ENCODE results near the gene MINPP1. TPM values are rescaled to one million over a fixed set of nuclear protein-coding genes. Genes with fewer than 3 reads are reported as not detected.

Gene MINPP1
- total and polyA plus RNA-seq, 4 experiments from 2014 or later: 8.2 to 11.0 (median 10.1) TPM

DNA sequence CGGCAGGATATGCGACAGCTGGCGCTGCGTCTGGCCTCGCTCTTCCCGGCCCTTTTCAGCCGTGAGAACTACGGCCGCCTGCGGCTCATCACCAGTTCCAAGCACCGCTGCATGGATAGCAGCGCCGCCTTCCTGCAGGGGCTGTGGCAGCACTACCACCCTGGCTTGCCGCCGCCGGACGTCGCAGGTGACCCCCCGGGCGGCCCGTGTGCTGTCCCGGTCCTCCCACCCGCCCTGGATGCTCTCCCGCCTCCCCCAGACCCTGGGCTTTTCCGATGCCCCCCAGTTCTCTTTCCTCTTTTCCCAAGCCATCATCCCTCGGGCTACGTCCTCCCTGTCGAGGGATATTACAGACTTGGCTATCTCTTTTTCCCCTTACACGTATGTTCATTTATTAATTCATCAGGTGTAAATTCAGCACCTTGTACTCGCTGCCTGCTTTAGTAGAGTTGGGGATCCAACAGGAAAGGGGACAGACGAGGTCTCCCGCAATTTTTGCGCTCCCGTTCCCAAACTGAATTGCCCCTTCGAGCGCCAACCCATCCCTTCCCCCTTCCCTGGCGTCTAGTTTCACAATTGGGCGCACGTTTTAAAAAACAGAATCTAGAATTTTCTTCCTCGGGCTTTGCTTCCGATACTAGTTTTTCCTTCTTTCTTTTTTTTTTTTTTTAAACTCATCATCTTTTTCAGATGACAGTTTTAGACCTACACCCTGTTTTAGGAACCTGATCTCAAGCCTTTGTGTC, 846 bp downstream of the MINPP1 start:
- CTCF ChIA-PET (ENCODE audit: partially characterized antibody): interaction anchor here (1.0 to 1.6 kb wide), 3 partner anchors 12 to 43 kb away, joined by 3 to 5 read pairs (median 3); no protein-coding TSS in a partner anchor
- intact Hi-C loops (cut with micrococcal nuclease): no loop called here
- Mint-ChIP-seq H3K4me3 (peak overlapping the region; percentile 87 to 94 (median 88)), H3K36me3 (peaks cover 11 to 18% of the 10 kb centered on the region in 2 donors), H3K4me1 (peaks cover 23 to 46% (median 27%) of the 10 kb centered on the region in 4 donors), H3K27ac (peak overlapping the region; percentile 36 to 85 (median 78)), H3K9me3 (no peaks in the 10 kb centered on the region), H3K27me3 (no peaks in the 10 kb centered on the region)
- no peaks in the 10 kb centered on the region for H3K36me3 ChIP-seq (ENCODE audit: insufficient read depth, low read length)
- POLR2A ChIA-PET (ENCODE audit: partially characterized antibody): no interaction called here
- H3K27ac ChIP-seq (ENCODE audit: low read depth, low read length): peak overlapping the region; percentile 57
- no peaks in the 10 kb centered on the region for H3K27me3 ChIP-seq (ENCODE audit: insufficient read depth, low read length)
- no peaks in the 10 kb centered on the region for H3K9me3 ChIP-seq (ENCODE audit: control insufficient read depth in 1 of 2, low read length in 2 of 2)
- peaks cover 24% of the 10 kb centered on the region for H3K4me1 ChIP-seq (ENCODE audit: insufficient read depth, low read length)
- DNase-seq: peak; percentile 25 to 38 (median 29)
- peak overlapping the region; percentile 82 to 88 for H3K4me3 ChIP-seq (ENCODE audit: low read length in 2 of 2)

DNA sequence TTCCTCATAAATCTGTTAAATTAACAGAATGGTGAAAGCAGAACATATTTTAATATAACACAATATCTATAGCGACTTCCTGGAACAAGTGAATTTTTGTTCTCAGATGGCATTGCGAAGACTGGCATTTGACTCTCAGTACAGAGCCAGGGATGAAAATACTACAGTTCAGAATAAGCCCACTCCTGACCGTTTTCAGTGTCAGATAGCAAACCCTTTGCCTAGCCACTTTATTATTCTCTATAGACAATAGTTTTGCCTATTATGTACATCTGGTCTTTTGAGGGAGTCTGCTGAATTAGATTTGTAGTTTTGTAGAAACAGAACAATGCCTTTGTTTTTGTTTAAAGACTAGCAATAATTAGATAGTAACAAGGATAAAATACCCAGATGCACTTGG, 2.3 kb downstream of the MINPP1 start:
- peaks cover 20 to 25% of the 10 kb centered on the region in 2 donors for H3K36me3 Mint-ChIP-seq
- H3K4me1 Mint-ChIP-seq: peaks cover 24 to 46% (median 28%) of the 10 kb centered on the region in 4 donors
- H3K4me3 Mint-ChIP-seq: peak overlapping the region in 1 of 8 donors; percentile 10
- no peaks in the 10 kb centered on the region for H3K9me3 ChIP-seq (ENCODE audit: control insufficient read depth in 1 of 2, low read length in 2 of 2)
- no peak overlapping the region for H3K27ac ChIP-seq (ENCODE audit: low read depth, low read length)
- no peak overlapping the region for H3K27ac Mint-ChIP-seq
- ChIA-PET POLR2A (ENCODE audit: partially characterized antibody) (no interaction called here), CTCF (ENCODE audit: partially characterized antibody) (no interaction called here)
- H3K4me3 ChIP-seq (ENCODE audit: low read length in 2 of 2): no peak overlapping the region
- intact Hi-C loops (cut with micrococcal nuclease): no loop called here
- H3K36me3 ChIP-seq (ENCODE audit: insufficient read depth, low read length): no peaks in the 10 kb centered on the region
- H3K27me3 Mint-ChIP-seq: no peaks in the 10 kb centered on the region
- no peak for DNase-seq
- no peaks in the 10 kb centered on the region for H3K27me3 ChIP-seq (ENCODE audit: insufficient read depth, low read length)
- peaks cover 24% of the 10 kb centered on the region for H3K4me1 ChIP-seq (ENCODE audit: insufficient read depth, low read length)
- no peaks in the 10 kb centered on the region for H3K9me3 Mint-ChIP-seq

DNA sequence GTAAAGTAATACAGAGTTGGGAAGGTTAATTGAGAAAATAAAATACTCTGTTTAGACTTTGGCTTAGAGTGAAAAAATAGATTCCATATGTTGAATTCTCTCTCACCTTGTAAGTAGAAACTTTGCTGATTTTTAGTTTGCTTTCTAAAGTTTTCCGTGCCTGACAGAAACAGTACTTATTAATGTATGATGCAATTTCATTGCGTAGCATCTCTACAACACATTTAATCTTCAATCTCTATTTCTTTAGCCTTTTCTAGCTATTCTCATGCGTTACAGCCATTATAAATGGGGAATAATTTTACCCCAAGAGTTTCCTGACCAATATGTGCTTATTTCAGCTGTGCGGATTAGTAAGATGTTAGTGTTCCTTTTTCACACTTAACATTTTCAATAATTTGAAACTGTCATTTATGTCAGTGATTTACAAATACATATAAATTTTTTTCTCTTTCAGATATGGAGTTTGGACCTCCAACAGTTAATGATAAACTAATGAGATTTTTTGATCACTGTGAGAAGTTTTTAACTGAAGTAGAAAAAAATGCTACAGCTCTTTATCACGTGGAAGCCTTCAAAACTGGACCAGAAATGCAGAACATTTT, 3.3 kb downstream of the MINPP1 start:
- no peaks in the 10 kb centered on the region for H3K27me3 Mint-ChIP-seq
- H3K4me3 ChIP-seq (ENCODE audit: low read length in 2 of 2): no peak overlapping the region
- no peaks in the 10 kb centered on the region for H3K9me3 Mint-ChIP-seq
- H3K9me3 ChIP-seq (ENCODE audit: control insufficient read depth in 1 of 2, low read length in 2 of 2): no peaks in the 10 kb centered on the region
- peaks cover 3% of the 10 kb centered on the region for H3K36me3 ChIP-seq (ENCODE audit: insufficient read depth, low read length)
- peak overlapping the region in 1 of 8 donors; percentile 55 for H3K4me3 Mint-ChIP-seq
- no peaks in the 10 kb centered on the region for H3K27me3 ChIP-seq (ENCODE audit: insufficient read depth, low read length)
- ChIA-PET POLR2A (ENCODE audit: partially characterized antibody) (no interaction called here), CTCF (ENCODE audit: partially characterized antibody) (no interaction called here)
- H3K27ac Mint-ChIP-seq: no peak overlapping the region
- no peak for DNase-seq
- peaks cover 24% of the 10 kb centered on the region for H3K4me1 ChIP-seq (ENCODE audit: insufficient read depth, low read length)
- H3K27ac ChIP-seq (ENCODE audit: low read depth, low read length): no peak overlapping the region
- H3K4me1 Mint-ChIP-seq: peaks cover 24 to 46% (median 28%) of the 10 kb centered on the region in 4 donors
- intact Hi-C loops (cut with micrococcal nuclease): no loop called here
- peaks cover 24 to 31% of the 10 kb centered on the region in 2 donors for H3K36me3 Mint-ChIP-seq

DNA sequence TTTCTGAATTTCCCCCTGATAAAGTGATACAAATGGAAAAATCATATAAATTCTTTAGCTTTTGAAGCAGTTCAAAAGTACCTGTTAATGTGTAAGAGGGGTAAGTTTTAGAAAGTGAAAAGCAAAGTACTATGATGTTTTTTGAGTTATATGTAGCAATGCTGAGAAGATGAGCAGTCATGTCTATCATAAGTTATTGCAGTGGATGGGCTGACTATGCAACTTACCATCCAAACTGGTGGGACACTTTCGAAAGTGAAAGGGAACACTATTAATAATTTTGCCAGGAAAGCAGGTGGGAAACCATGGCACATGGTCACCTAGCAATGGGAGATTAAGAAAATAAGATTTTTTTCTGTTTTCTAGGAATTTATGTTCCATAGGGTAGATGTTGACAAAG, 4.1 kb downstream of the MINPP1 start:
- no peaks in the 10 kb centered on the region for H3K9me3 ChIP-seq (ENCODE audit: control insufficient read depth in 1 of 2, low read length in 2 of 2)
- H3K4me1 ChIP-seq (ENCODE audit: insufficient read depth, low read length): peaks cover 24% of the 10 kb centered on the region
- intact Hi-C loops (cut with micrococcal nuclease): no loop called here
- no peaks in the 10 kb centered on the region for H3K27me3 ChIP-seq (ENCODE audit: insufficient read depth, low read length)
- H3K36me3 ChIP-seq (ENCODE audit: insufficient read depth, low read length): peaks cover 6% of the 10 kb centered on the region
- H3K9me3 Mint-ChIP-seq: no peaks in the 10 kb centered on the region
- H3K4me1 Mint-ChIP-seq: peaks cover 24 to 40% (median 28%) of the 10 kb centered on the region in 4 donors
- no peak overlapping the region for H3K4me3 Mint-ChIP-seq
- no peak overlapping the region for H3K27ac ChIP-seq (ENCODE audit: low read depth, low read length)
- no peaks in the 10 kb centered on the region for H3K27me3 Mint-ChIP-seq
- DNase-seq: no peak
- CTCF ChIA-PET (ENCODE audit: partially characterized antibody): no interaction called here
- POLR2A ChIA-PET (ENCODE audit: partially characterized antibody): no interaction called here
- H3K4me3 ChIP-seq (ENCODE audit: low read length in 2 of 2): no peak overlapping the region
- H3K36me3 Mint-ChIP-seq: peaks cover 24 to 39% of the 10 kb centered on the region in 2 donors
- no peak overlapping the region for H3K27ac Mint-ChIP-seq

DNA sequence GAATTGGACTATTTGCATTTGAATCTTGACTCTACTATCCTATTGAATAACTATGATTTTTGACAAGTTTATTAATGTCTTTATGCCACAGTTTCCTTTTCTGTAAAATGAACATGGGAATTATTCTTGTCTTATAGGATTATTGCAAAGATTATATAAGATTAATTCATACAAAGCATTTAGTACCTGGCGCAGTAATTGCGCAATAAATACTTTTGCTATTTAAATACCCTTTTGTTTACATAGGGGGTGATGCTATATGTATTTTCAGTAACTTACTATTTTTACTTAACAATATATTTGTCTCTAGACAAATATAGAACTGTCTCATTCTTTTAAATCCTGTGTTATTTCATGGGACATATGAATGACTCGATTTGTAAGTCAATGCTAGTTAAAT, 5.3 kb downstream of the MINPP1 start:
- no peaks in the 10 kb centered on the region for H3K9me3 ChIP-seq (ENCODE audit: control insufficient read depth in 1 of 2, low read length in 2 of 2)
- H3K36me3 Mint-ChIP-seq: peaks cover 31 to 49% of the 10 kb centered on the region in 2 donors
- H3K4me1 ChIP-seq (ENCODE audit: insufficient read depth, low read length): peaks cover 24% of the 10 kb centered on the region
- H3K36me3 ChIP-seq (ENCODE audit: insufficient read depth, low read length): peaks cover 6% of the 10 kb centered on the region
- intact Hi-C loops (cut with micrococcal nuclease): no loop called here
- no peak overlapping the region for H3K27ac ChIP-seq (ENCODE audit: low read depth, low read length)
- H3K27me3 Mint-ChIP-seq: no peaks in the 10 kb centered on the region
- H3K9me3 Mint-ChIP-seq: no peaks in the 10 kb centered on the region
- H3K4me3 Mint-ChIP-seq: no peak overlapping the region
- CTCF ChIA-PET (ENCODE audit: partially characterized antibody): no interaction called here
- peaks cover 22 to 35% (median 23%) of the 10 kb centered on the region in 4 donors for H3K4me1 Mint-ChIP-seq
- no peak overlapping the region for H3K4me3 ChIP-seq (ENCODE audit: low read length in 2 of 2)
- no peaks in the 10 kb centered on the region for H3K27me3 ChIP-seq (ENCODE audit: insufficient read depth, low read length)
- no peak for DNase-seq
- H3K27ac Mint-ChIP-seq: no peak overlapping the region
- POLR2A ChIA-PET (ENCODE audit: partially characterized antibody): no interaction called here

DNA sequence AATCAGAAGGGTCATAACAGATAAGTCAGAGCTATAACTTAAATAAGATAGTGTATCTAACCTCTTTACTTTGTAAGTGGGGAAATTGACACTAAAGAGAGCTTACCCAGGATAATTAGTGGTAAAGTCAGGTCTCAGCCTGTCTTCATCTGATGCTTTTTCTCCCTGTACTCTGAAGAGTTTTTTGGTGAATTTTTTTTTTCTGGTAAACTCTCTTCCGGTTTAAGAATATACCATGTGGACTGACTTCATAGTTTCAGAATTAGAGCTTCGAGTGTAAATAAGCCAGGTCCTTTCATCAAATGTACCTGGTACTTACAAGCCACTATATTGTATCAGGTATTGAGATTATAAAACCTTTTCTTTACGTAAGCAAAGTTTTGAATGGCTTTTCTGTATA, 6.8 kb downstream of the MINPP1 start:
- peaks cover 6% of the 10 kb centered on the region for H3K36me3 ChIP-seq (ENCODE audit: insufficient read depth, low read length)
- ChIA-PET CTCF (ENCODE audit: partially characterized antibody) (no interaction called here), POLR2A (ENCODE audit: partially characterized antibody) (no interaction called here)
- H3K4me3 Mint-ChIP-seq: no peak overlapping the region
- H3K4me1 ChIP-seq (ENCODE audit: insufficient read depth, low read length): peaks cover 13% of the 10 kb centered on the region
- no peaks in the 10 kb centered on the region for H3K27me3 Mint-ChIP-seq
- DNase-seq: no peak
- H3K27me3 ChIP-seq (ENCODE audit: insufficient read depth, low read length): no peaks in the 10 kb centered on the region
- no peak overlapping the region for H3K27ac Mint-ChIP-seq
- intact Hi-C loops (cut with micrococcal nuclease): no loop called here
- H3K36me3 Mint-ChIP-seq: peaks cover 35 to 48% of the 10 kb centered on the region in 2 donors
- no peaks in the 10 kb centered on the region for H3K9me3 ChIP-seq (ENCODE audit: control insufficient read depth in 1 of 2, low read length in 2 of 2)
- no peak overlapping the region for H3K4me3 ChIP-seq (ENCODE audit: low read length in 2 of 2)
- peaks cover 11 to 22% (median 12%) of the 10 kb centered on the region in 4 donors for H3K4me1 Mint-ChIP-seq
- no peak overlapping the region for H3K27ac ChIP-seq (ENCODE audit: low read depth, low read length)
- no peaks in the 10 kb centered on the region for H3K9me3 Mint-ChIP-seq

DNA sequence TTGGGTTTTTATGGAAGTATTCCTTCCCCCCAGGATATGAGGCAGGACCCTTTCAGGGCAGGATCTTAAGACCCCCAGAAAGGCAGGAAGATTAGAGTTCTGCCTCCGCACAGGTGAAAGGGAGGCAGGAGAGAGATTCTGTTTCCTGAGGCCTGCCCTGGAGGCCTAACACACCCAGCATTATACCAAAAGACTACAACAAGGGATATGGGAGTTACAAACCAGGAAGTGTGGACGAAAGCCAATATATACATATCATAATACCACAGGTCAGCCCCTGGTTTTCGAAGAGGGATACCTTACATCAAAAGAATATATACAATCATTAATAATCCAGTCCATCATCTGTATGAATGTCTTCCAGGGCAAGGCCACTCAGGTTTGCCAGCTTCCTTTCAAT, 14.2 kb downstream of the MINPP1 start:
- ChIA-PET POLR2A (ENCODE audit: partially characterized antibody) (no interaction called here), CTCF (ENCODE audit: partially characterized antibody) (interaction anchor here (1.5 kb wide), 1 partner anchor 15 kb away, joined by 4 read pairs; no protein-coding TSS in a partner anchor)
- no peaks in the 10 kb centered on the region for H3K9me3 ChIP-seq (ENCODE audit: control insufficient read depth in 1 of 2, low read length in 2 of 2)
- H3K4me1 Mint-ChIP-seq: peaks cover 0 to 5% (median 2%) of the 10 kb centered on the region in 4 donors
- H3K27ac ChIP-seq (ENCODE audit: low read depth, low read length): no peak overlapping the region
- H3K36me3 ChIP-seq (ENCODE audit: insufficient read depth, low read length): no peaks in the 10 kb centered on the region
- H3K27me3 Mint-ChIP-seq: no peaks in the 10 kb centered on the region
- peak overlapping the region in 1 of 7 donors; percentile 23 for H3K27ac Mint-ChIP-seq
- no peaks in the 10 kb centered on the region for H3K4me1 ChIP-seq (ENCODE audit: insufficient read depth, low read length)
- no peaks in the 10 kb centered on the region for H3K27me3 ChIP-seq (ENCODE audit: insufficient read depth, low read length)
- H3K36me3 Mint-ChIP-seq: peaks cover 53 to 55% of the 10 kb centered on the region in 2 donors
- H3K4me3 Mint-ChIP-seq: no peak overlapping the region
- DNase-seq: no peak
- intact Hi-C loops (cut with micrococcal nuclease): no loop called here
- no peak overlapping the region for H3K4me3 ChIP-seq (ENCODE audit: low read length in 2 of 2)
- peaks cover 0 to 3% (median 0%) of the 10 kb centered on the region in 8 donors for H3K9me3 Mint-ChIP-seq

Data from CD4-positive, alpha-beta memory T cell (primary cell).